Fibroblast of skin of right quadriceps (primary cell): Measurements from ENCODE around the gene TNK1.

ENCODE experiments used
- DNase-seq: peaks from one replicate; pipeline ENCODE4 v3.0.0-alpha.2; 2013

Gene TNK1

DNA sequence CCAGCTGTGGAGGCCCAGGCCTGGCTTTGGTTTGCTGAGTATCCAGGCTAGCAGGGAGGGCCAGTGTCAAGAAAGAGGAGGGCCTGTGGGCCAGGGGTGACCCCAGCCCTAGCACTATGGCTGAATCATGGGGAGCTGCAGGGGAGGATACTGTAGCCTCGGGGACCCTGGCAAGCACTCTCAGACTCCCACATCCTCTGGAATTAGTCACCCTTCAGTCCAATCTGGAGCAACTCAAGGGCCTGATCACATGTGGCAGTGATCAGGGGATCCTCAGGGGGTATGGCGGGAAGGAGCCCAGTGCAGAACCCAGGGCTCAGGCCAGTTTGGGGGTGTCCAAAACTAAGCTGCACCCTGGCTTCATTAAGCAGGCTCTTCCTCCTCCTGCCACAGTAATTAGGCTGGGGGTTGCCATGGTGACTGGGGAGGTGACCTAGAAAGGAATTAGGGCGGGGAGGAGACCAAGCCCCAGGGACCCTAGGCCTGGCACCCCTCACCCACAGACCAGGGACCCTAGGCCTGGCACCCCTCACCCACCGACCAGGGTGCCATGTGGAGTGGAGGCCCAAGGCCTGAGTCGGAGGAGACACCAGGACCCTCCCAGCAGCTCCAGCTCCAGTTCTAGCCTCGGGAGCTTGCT lies 32.6 kb downstream of the TNK1 start:
- peak; percentile 47 for DNase-seq

DNA sequence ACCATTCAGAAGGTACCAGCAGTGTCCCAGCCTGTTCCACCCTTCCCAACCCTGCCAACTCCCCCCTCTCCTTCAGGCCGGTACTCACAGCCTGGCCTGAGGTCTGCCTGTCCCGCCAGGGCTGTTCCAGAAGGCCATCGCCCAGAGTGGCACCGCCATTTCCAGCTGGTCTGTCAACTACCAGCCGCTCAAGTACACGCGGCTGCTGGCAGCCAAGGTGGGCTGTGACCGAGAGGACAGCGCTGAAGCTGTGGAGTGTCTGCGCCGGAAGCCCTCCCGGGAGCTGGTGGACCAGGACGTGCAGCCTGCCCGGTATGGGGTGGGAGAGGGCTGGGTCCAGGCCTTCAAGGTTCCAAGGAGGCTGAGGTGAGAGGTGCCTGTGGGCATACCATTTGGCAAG lies 33.9 kb downstream of the TNK1 start:
- DNase-seq = no peak

DNA sequence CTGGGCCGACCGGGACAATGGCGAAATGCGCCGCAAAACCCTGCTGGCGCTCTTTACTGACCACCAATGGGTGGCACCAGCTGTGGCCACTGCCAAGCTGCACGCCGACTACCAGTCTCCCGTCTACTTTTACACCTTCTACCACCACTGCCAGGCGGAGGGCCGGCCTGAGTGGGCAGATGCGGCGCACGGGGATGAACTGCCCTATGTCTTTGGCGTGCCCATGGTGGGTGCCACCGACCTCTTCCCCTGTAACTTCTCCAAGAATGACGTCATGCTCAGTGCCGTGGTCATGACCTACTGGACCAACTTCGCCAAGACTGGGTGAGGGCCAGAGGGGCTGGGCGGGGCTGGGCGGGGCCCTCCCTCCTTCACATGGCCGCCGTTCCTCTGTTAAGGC lies 34.9 kb downstream of the TNK1 start:
- no peak for DNase-seq

DNA sequence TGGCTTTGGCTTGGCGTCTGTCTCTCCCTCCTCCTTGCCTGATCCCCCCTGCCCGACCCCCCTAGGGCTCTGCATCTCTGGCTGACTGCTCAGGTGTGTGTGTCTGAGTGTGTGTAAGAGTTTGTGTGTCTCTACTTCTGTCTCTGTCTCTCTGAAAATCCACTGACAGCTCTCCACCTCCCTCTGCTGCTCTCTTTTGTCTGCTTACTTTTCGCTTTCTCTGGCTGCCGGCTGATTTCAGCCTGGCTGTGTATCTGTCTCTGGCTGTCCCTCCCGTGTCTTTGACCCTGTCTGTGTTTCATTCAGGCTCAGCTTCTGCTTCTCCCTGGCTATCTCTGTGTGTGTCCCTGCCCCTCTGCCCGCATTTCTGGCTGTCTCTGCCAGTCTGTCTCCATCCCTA lies 35.4 kb downstream of the TNK1 start:
- no peak for DNase-seq

DNA sequence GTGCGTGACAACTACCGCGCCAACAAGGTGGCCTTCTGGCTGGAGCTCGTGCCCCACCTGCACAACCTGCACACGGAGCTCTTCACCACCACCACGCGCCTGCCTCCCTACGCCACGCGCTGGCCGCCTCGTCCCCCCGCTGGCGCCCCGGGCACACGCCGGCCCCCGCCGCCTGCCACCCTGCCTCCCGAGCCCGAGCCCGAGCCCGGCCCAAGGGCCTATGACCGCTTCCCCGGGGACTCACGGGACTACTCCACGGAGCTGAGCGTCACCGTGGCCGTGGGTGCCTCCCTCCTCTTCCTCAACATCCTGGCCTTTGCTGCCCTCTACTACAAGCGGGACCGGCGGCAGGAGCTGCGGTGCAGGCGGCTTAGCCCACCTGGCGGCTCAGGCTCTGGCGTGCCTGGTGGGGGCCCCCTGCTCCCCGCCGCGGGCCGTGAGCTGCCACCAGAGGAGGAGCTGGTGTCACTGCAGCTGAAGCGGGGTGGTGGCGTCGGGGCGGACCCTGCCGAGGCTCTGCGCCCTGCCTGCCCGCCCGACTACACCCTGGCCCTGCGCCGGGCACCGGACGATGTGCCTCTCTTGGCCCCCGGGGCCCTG lies 36.3 kb downstream of the TNK1 start:
- DNase-seq = no peak

DNA sequence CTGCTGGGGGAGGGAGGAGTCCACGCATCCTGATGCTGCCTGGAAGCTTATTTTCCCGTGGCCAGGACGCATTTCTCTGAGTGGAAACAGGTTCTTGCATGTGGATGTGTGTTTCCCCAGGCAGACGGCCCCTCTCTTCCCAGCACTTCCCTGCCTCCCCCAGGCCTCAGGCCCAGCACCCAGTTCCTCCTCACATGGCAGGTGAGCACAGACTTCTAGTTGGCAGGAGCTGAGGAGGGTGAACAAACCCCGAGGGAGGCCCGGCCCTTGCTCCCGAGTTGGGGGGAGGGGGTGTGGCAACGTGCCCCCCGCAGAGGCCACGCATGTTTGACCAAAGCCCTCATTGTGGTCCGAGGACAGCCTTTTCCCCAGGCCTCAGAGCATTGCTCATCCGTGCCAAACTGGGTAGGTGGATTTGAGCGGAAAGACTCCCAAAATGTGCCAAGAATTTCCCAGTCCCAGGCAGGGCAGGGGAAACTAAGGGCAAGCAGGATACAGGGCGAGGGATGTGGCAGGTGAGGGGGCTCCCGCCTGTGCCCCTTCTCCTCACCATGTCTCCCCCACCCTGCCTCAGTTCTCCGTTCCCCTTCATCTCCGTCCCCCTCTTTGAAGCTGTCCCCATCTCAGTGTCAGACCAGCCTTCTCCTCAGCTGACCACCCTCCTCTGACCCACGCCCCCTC lies 37.7 kb downstream of the TNK1 start:
- DNase-seq = no peak

DNA sequence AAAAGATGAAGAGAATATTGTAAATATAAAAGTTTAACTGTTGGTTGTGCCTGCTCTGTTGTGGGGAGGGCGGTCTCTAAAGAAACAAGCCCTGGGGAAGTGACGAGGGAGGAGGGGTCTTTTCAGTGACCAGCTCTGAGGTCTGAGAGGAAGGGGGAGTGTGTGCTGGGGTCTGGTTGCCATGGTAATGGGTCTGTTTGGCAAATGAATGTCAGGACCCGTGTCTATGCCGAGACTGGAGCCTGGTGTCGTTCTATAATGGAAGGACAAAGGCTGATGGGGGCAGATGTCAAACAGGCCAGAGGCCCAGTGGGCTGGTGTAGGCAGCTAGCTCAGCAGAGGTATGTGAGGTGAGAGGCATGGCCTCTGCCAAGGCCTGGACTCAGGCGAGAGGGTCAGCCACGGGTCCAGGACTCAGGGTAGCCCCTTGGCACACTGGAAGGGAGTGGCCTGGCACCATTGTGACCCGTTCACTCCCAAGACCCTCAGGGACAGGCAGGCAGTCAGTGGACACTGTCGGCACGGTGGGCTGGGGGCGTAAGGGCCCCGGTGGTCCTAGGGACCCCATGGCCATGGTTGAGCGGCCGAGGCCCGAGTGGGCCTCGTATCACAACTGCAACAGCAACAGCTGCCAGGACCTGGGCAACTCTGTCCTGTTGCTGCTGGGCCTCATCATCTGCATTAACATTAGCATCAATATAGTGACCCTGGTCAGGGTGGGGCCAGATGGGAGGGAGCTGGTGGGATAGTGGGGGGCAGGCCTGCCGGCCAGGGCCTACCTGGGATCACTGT lies 39.1 kb downstream of the TNK1 start, which contains the start of gene SPEM1:
SPEM1 (plus strand) TSS at position 506 of the 792 bp plus-strand sequence; CDS start at position 567, 61 bp downstream.
- no peak for DNase-seq

DNA sequence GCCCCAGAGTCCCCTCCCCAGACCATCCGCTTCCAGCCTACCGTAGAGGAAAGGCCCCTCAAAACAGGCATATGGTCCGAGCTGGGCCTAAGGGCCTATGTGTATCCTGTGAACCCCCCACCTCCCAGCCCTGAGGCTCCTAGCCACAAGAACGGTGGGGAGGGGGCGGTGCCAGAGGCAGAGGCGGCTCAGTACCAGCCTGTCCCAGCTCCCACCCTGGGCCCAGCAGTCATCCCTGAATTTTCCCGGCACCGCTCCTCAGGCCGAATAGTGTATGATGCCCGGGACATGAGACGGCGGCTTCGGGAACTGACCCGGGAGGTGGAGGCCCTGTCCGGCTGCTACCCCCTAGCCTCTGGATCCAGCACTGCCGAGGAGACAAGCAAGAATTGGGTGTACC lies 40.3 kb downstream of the TNK1 start:
- no peak for DNase-seq

DNA sequence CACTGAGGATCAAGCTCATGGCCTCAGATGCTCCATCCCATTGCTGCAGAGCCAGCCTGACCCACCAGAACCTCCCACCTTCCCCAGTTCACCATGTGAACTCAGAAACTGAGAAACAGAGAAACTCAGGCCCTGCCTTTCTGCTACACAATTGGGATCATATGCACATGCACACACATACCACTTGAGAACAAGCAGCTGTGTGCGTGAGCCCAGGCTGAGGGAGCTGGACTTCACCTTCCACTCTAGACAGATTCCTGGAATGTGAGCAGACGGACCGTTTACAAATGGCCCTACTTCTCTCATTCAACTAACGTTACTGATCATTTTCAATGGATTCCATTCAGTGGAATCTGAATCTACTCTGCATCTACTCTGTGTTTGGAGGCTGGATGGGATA lies 42.8 kb downstream of the TNK1 start:
- no peak for DNase-seq

DNA sequence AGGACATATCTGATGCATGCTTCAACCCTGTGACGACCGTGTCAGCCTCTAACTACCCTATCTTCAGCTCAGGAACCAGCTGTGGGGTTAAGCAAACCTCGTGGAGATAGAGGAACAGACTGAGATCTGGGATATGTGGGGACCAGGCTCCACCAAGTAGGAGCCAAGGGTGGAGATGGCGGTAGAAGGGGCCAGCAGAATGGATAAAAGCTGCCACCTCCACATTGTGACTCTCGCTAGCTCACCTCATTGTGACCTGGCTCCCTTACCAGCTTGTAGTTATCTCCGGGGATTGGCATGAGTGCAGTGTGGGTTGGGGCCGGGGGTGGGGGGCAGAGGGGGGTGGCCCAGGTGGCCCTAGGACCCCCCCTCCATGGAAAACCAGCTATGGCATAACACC lies 44.4 kb downstream of the TNK1 start, which contains the start of gene SPEM2:
SPEM2 (plus strand) TSS at position 301 of the 400 bp plus-strand sequence; CDS start at position 374, 73 bp downstream.
- DNase-seq = no peak

DNA sequence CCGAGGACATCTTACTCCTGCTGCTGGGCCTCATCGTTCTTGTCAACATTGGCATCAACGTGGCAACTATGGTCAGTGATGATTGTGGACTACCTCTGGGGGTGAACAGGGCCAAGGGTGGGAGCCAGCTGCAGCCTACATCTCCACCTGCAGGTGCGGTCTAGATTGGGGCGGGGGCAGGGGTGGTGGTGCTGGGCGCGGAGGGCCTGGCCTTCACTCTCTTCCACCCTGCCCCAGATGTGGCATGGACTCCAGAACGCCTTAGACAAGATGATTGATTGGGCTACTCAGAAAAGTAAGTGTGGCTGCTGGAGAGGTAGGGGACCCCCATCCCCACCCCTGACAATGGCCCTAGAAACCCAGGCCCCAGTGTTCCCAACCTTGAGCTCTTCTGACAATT lies 44.9 kb downstream of the TNK1 start:
- no peak for DNase-seq

DNA sequence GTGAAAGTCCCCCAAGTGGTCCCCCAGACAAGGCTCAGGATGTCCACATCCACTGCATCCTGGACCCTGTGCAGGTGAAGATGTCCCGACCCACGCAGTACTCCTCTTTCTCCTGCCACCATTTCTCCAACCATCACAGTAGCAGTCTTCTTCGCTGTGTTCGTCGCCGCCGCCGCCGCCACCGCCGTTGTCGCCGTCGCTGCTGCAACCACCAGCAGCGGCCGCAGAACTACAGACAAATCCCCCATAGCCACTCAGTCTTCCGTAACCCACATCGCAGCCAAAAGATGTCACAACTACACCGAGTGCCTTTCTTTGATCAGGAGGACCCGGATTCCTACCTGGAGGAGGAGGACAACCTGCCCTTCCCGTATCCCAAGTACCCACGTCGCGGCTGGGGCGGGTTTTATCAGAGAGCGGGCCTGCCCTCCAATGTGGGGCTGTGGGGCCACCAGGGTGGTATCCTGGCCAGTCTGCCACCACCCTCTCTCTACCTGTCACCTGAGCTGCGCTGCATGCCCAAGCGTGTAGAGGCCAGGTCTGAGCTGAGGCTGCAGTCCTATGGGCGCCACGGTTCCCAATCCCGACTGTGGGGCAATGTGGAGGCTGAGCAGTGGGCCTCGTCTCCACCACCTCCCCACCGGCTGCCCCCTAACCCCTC lies 45.4 kb downstream of the TNK1 start:
- no peak for DNase-seq

DNA sequence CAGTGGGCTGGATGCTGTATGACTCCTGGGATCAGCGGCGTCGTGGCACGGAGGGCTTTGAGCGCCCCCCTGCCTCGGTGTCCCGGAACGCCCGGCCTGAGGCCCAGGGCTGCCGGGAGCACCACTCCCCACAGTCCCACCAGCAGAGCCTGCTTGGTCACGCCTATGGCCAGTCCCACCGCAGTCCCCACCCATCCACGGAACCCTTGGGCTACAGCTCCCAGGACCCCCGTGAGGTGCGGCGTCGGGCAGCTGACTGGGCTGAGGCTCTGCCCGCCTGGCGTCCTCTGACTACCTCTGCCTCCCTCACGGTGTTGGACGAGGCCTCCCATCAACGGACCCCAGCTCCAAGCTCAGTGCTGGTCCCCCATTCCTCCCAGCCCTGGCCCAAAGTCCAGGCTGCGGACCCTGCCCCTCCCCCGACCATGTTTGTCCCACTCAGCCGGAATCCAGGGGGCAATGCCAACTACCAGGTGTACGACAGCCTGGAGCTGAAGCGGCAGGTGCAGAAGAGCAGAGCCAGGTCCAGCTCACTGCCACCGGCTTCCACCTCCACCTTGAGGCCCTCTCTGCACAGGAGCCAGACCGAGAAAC lies 46.1 kb downstream of the TNK1 start:
- no peak for DNase-seq

DNA sequence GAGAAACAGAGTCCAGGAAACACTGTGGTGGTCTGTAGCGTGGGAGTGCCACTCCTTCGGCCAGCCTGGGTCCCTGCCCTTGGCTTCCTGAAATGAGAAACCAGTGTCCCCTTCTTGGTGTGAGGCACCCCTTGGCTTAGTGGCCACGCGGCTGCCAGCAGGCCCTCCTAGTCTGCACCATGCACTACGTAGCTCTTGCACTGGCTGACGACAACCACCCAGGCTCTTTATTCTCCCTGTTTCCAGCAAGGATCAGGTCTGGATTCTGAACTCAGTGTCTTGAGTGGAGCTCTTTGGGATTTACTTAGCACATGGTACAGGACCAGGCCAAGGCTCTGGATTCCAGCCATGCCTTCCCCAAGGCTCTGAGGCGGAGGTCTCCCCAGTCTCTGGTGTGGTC lies 46.7 kb downstream of the TNK1 start:
- DNase-seq = no peak

DNA sequence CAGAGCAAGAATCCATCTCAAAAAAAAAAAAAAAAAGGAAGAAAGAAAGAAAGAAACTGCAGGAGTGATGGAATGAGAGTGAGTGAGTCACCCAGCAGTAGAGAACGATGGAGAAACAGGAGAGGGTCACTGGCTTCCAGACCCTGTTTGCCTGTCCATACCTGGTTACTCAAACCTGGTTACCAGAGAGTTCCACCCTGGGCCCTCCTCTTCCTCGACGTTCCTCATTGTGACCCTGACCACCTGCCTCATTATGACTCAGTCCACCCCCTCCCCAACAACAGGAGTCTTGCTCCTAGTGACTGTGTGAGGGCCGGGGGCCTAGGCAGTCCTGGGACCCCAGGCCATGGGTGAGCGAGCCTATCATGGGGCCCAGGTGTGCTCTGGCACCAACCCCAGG lies 47.7 kb downstream of the TNK1 start, which contains the start of gene SPEM3:
SPEM3 (plus strand) TSS at position 301 of the 400 bp plus-strand sequence; CDS start at position 347, 46 bp downstream.
- DNase-seq = no peak

DNA sequence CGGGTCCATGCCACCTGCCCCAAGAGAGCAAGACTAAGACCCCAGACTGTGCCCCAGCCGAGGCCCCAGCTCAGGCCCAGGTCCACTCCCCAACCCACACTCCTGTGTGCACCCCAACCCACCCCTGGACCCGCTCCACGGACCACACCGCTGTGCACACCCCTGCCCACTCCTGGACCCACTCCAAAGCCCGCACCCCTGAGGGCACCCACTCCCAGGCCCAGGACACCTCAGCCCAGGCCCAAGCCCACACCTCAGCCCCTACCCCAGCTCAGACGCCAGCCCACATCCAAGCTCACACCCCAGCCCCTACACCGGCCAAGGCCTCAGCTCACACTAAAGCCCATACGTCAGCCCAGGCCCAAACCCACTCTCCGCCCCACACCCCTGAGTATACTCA lies 48.8 kb downstream of the TNK1 start:
- no peak for DNase-seq

DNA sequence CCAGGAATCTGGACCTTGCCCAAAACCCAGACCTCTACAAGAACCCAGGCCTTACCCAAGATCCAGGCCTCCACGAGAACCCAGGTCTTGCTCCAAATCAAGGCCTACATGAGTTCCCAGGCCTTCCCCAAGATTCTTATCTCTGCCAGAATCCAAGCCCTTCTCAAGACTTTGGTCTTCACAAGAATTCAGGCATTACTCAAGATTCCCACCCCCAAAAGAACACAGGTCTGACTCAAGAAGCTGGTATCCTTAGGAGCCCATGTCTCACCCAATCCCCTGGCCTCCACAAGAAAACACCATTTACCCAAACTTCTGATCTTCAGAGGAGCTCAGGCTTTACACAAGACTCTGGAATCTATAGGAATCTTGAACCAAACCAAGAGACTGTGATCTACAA lies 50.3 kb downstream of the TNK1 start:
- no peak for DNase-seq

DNA sequence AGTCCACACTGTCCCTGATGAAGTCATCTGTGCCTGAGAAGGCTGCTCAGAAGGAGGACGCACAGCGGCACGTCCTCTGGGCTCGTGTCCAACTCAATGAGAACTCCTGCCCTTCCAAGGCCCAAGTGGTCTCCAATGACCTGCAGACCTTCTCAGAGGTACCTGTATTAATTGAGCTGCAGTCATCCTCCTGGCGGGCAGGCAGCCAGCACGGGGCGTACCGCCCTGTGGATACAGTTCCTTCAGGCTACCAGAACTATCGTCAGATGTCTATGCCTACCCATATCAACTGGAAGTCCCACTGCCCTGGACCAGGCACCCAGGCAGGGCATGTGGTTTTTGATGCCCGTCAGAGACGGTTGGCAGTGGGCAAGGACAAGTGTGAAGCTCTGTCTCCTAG lies 51.4 kb downstream of the TNK1 start:
- DNase-seq = no peak

DNA sequence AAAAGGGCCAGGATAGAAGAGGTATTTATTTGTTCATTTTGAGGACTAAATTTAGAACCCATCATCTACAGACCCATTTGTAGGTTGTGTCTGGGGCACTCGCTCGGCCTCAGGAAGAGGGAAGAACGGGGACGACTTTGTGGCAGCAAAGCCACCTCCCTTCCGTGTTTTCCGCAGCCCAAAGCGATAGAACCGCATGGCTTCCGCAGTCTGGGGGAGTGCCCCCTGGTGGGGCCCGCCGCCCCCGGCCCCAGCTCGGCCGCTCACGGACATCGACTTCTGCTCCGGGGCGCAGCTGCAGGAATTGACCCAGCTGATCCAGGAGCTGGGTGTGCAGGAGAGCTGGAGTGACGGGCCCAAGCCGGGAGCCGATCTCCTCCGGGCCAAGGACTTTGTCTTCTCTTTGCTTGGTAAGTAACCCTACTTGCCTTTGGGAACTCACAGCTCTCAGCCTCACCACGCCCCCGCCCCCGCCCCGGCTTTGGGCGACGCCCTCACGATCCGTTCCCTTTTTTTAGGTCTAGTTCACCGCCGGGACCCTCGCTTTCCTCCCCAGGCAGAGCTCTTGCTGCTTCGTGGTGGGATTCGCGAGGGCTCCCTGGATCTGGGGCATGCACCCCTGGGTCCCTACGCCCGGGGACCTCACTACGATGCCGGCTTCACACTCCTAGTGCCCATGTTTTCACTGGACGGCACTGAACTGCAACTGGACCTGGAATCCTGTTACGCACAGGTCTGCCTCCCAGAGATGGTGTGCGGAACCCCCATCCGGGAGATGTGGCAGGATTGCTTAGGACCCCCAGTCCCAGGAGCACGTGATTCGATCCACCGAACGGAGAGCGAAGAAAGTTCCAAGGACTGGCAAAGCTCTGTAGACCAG lies 55.0 kb downstream of the TNK1 start:
- no peak for DNase-seq

DNA sequence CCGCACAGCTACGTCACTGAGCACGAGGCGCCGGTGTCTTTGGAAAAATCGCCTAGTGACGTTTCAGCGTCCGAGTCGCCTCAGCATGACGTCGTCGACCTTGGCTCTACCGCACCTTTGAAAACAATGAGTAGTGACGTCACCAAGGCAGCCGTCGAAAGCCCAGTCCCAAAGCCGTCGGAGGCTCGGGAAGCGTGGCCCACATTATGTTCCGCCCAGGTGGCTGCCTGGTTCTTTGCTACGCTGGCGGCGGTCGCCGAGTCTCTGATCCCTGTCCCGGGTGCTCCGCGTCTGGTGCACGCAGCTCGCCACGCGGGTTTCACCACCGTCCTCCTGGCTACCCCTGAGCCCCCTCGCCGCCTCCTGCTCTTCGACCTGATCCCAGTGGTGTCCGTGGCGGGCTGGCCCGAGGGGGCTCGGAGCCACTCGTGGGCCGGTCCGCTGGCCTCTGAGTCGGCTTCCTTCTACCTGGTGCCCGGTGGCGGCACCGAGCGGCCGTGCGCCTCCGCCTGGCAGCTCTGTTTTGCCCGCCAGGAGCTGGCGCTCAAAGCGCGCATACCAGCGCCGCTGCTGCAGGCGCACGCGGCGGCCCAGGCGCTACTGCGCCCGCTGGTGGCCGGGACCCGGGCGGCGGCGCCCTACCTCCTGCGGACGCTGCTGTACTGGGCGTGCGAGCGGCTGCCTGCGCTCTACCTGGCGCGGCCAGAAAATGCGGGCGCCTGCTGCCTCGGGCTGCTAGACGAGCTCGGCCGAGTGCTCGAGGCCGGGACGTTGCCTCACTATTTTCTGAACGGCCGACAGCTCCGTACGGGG lies 55.9 kb downstream of the TNK1 start:
- peak; percentile 73 for DNase-seq
